HEK293T (cell line): ENCODE results near the gene SLC49A3.

Experiments
- CTBP1 ChIP-seq: fragments of 450-650 bp; IDR thresholded peaks from 2 replicates; pipeline ENCODE4 v1.6.1; 2016; ENCODE audit warnings: borderline replicate concordance
- NFRKB ChIP-seq: fragments of 450-650 bp; IDR thresholded peaks from 2 replicates; pipeline ENCODE4 v1.6.1; 2016; ENCODE audit warnings: mild to moderate bottlenecking, moderate library complexity

- TF ChIP-seq NFRKB (no peak), CTBP1 (no peak)
These were observed 11.8 kb upstream of the SLC49A3 start for GRCh38 chr4:700587-701264.
